Right kidney (tissue), 1 donor: Measurements from ENCODE around the gene LHPP.
"Not testable (repeated sequence)": the region's sequence is repeated elsewhere in the genome, so short reads cannot be mapped to it uniquely, and the experiment has no call there.

Experiments used
- DNase-seq: peaks from one replicate; pipeline ENCODE4 v3.0.0-alpha.2; 2016

Gene LHPP

DNA sequence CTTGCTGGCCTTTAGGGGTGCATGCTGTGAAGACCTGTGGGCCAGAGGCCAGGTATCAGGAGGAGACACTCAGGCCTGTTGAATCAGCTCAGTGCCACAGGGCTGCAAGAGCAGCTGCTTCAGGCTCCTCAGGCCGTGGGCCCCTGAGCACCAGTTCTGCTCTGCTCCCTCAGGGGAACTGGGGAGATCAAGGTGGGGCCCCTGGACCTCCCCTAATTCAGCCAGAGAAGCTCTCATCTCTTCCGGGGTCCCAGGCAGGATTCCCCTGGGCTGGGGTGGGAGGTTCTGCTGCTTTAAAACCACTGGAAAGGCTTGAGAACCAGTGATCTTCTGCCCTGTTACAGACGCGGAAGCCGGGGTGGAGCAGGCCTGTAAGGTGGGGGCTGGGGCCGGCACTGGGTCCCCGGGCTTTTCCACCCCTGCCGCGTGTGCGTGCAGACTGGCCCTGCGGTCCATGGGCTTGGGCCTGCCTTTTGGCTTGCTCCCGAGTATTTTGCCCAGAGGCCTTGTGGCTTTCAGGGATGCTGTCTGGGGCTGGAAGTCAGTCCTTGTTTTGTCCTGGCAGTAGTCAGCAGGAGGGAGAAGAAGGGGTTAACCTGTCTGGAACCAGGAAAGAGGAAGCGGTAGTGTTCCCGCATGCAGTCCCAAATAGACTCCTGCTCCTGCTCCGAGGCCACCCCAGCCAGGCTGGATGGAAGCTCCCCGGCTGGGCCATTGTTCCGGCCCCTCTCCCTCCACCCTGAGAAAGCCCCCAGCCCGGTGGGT lies 74.3 kb downstream of the LHPP start:
- no peak for DNase-seq

DNA sequence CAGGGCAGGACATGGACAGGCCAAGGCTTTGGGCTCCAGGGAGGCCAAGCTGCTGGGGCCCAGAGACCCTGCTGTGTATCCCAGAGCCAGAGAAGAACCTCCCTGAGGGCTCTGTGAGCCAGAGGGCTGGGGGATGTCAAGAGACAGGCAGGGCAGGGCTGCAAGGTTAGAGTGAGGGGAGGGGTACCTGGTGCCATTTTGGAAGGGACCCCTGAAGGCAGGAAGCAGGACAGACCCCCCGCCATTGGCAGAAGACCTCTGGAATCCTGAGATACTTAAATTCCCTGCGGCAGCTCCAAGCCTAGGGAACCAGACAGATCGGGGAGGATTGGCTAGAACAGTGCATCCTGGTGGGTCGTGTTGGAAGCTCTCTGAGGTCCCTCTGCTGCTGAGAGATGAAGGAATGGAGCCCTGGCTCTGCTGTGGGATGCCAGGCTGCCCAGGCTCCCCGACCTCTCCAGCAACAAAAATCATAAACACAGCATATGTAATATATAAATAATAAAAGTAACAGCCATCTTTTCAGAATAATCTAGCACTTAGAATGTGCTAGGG lies 75.0 kb downstream of the LHPP start:
- DNase-seq, result no peak

DNA sequence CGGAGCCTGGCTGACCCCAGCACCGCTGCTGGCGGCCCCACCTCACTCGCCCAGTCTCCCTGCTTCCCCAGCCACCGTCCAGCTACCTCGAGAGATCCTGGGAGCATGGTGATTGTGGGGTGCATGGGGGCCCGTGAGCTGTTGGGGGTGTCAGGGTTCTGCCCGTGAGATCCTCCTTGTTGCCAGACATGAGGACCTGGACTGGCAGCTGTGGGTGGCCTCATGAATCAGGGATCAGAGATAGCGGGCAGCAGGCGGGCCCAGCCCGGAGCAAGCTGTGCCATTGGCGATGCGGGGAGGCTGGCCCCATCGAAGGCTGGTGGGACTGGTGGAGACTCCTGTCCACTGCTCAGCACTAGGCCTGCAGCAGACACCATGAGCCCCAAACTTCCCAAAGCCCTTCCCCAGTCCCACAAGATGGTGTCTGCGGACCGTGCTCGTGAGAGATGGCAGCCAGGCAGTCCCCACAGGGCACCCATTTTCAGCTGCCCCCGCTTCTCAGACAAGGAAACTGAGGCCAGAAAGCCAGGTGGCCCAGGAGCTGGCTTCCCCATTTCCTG lies 75.6 kb downstream of the LHPP start:
- no peak for DNase-seq

DNA sequence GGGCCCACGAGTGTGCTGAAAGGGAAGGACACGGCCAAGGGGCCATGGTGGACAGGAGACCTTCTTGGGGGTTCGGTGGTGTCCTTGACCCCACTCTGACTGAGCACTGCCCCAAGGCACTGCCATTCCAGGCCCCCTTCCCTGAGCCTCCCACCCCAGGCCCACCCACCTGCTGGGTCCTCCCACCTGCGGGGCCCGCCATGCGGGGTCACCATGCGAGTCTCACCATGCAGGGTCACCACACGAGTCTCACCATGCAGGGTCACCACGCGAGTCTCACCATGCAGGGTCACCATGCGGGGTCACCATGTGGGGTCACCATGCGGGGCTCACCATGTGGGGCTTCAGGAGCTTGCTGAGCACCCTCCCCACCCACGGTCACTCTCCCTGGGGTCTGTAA lies 76.3 kb downstream of the LHPP start:
- DNase-seq, result no peak

DNA sequence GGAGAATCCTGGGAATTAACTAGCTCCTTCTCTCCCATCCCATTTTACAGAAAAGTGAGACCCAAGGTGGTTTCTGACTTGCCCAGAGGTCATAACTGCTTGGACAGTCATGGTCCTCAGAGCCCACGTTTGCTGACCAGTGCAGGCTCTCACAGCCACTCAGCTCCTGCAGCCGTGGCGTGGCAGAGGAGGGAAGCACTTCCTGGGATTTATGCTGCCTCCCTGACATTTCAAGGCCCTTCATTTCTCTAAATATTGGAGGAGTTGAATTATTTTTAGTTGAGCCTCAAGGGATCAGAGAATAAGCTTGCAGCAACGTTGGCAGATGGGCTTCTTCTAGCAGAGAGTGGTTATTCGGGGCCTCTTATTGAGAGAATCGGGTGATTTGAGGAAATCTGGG lies 77.1 kb downstream of the LHPP start:
- no peak for DNase-seq

DNA sequence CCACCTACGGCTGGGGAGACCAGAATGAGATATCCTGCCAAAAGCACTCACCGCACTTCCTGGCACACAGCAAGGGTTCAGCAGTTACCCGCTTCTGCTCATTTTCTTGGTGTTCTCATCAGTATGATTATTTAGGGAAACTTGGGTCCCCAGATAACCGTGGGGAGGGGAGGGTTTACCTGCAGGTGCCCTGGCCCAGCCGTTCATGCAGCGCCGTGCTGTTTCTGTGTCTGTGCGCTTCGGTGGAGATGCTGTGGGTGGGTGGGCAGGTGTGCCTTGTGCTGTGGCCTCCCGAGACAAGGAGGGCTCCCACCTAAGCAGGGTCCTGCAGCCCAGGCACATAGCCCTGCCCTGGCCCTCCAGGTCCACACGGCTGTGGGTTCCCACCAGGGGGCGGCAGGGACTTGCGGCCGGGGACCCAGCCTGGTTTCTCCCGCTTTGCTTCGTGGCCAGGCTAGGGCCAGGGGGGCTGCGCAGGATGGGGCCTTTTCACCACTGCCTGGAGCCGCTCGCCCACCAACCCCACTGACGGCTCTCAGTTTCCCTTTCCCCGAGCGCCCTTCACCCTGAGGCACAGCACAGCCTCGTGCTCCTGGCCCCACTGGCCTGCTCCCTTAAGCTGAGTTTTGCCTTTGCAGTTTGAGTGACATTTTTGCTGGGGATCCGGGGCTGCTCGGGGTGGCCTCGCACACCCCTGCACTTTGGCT lies 78.5 kb downstream of the LHPP start:
- DNase-seq, result peak; percentile 73

DNA sequence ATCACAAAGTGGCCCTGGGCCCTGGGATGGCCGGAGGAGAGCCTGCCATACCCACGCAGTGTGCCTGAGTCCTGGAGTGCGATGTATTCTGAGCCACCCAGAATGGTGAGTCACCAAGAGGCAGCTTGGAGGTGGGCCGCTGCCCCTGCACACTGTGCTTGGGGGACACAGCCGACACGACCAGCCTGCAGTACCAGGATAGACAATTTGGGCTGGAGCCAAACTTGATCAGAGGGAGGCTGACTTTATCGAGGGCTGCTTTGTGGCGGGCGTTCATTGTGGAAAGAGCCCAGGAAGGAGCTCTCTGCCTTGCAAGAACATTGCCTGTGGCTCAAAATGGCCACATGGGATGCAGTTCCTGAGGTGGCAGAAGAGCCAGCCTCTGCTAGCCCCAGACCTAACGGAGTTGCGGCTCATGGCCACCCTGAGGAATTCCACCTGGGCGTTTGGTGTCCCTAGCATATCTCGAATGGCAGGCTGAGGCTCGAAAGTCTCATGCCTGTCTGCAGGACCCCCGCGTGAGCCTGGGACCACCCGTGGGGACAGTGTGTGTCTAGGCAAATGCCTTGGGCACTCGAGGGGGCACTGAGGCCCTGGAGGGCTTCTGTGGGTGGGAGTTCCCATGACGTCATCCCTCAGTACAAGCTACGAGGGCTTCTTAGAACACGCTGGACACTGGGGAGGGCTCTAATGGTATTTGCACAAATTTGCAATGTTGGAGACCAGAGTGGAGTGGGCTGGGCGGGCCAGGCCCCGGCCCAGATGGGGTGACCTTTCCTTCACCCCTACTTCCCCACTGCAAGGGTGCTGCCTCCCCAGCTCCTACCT lies 79.7 kb downstream of the LHPP start:
- DNase-seq, result no peak

DNA sequence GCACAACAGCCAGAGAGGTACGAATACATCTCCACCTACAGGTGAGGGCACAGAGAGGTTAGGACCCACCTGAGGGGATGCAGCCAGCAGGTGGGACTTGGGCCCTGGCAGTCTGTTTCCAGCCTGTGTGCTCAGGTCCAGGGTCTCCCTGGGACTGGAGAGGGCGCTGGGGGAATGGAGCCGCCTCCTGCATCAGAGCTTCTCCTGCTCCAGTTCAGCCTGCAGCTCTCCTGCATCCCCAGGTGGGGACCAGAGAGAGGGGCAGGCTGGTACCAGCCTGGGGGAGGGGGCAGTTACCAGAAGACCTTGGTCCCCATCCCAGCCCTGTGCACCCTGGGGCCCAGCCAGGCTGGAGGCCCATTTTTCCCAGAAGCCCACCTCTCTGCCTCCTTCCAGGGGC lies 80.7 kb downstream of the LHPP start:
- DNase-seq, result no peak

DNA sequence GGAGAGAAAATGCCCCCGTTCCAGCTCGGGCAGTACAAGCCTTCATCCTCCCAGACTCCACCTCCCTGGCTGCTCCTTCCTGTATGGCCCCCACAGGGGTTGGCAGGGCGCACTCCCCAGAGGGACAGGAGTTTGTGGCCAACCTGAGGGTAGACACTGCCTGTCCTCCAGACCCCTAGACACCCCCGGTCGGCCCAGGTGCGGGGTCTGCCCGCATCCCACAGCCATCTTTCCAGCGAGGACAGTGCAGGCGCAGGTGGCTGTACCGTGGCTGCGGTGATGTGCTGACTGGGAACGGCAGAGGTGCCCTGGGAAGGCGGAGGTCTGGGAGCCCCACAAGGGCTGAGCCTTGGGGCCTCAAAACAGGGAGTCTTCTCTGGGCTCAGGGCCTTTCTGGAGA lies 81.5 kb downstream of the LHPP start:
- no peak for DNase-seq

DNA sequence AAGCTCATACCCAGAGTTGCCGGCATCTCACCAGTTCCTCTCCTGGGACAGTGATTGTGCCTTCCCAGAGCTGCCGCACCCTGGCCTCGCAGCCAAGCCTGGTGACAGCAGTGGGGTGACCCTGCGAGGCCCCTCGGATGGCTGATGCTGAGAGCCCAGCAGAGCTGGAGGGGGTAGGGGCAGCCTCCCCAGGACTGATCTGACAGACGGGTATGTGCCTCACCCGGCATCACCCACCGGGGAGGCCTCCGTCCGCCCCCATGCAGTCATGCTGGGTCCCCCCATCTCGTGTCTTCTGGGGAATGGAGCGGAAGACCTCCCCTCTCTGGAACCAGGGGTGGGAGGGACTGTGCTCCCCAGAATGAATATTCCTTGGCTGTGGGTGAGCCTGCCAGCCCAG lies 82.3 kb downstream of the LHPP start:
- no peak for DNase-seq

DNA sequence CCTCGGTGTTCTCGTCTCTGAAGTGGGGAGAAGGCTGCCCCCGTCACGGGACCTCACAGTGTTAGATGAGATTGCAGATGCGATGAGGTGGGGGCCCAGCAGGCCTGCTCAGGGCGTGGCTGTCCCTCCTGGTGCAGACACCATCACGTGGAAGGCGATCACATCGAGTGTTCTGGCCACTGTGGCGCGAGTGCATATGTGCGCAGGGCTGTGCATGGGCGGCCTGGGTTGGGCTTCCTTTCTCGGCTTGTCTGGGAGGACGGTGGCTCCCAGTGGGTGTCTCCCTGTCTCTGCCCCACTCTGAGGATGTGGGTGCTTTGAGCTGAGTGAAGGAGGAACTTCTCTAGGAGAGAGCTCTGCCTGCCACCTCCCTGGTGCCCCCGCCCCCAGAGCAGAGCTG lies 83.1 kb downstream of the LHPP start:
- DNase-seq, result no peak

DNA sequence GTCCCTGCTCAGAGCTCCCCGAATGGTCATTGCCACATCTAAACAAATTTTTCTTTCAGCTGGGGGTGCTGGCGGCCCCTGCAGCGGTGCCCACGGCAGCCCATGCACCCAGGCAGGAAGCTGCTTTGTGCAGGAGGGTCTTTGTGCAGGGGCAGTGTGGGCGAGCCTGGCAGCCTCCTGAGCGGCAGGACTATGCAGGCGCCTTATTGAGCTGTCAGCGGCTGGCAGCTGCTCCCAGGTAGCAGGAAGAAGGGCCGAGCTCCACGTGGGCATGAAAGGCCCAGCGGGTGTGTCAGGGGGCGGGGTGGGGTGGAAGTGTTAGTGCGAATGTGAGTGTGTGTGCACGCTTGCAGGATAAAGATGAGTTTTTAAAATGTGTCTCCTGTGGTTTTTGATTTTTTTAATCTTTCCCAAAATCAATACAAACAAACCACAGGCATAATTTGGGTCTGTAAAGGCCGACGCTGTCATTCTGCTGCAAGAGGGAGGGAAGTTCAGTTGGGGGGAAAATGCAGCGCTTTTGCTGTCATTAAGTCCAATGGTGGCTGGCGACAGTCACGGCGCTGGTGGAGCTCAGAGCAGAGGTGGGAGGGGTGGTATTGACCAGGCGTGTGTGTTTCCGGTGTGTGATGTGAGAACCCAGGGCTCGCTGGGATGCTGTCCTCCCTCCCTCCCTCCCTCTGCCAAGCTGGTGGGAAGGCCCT lies 83.9 kb downstream of the LHPP start:
- no peak for DNase-seq

DNA sequence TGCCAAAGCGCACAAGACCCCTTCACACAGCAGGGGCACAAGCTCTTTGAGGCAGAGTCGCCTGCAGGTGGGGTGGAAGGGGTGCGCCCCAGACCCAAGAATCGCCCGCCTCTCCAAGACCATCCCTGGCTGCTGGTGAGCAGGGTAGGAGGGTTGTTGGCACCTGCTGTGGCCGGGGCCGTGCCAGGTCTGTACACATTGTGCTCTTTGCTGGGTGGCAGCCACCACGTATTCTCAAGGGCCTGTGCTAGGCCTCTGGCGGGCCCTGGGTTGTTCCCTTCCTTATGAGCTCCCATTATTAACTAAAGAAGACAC lies 84.4 kb downstream of the LHPP start:
- no peak for DNase-seq

DNA sequence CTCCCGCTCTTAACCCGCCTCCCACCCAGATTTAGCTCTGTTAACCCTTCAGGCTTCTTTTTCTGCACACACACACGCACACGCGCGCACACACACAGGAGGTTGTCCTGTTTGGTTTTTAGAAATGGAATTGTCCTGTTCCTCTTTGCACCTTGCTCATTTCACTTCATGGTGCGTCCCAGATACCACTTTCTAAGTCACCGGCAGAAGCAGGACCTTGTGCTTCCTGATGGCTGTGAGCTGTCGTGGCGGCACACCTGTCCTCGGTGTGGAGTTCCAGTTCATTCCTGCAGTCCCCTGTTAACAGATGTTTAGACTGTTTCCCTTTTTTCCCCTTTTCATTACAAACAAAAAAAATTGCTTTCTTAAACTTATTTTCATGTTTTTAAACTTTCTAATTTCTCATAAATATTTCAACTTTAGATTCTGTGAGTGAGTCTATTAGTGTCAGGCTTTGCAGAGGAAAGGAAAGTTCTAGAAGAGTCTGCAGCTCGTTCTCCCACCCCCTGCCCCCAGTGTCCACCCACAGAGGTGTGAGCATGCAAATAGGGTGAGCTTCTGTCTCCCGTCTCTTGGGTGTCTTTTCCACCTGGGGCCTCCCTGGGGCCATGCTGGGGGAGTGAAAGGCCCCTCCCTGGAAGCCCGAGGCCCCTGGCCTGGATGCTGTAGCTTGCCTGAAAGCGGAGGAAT lies 85.5 kb downstream of the LHPP start:
- DNase-seq, result no peak

DNA sequence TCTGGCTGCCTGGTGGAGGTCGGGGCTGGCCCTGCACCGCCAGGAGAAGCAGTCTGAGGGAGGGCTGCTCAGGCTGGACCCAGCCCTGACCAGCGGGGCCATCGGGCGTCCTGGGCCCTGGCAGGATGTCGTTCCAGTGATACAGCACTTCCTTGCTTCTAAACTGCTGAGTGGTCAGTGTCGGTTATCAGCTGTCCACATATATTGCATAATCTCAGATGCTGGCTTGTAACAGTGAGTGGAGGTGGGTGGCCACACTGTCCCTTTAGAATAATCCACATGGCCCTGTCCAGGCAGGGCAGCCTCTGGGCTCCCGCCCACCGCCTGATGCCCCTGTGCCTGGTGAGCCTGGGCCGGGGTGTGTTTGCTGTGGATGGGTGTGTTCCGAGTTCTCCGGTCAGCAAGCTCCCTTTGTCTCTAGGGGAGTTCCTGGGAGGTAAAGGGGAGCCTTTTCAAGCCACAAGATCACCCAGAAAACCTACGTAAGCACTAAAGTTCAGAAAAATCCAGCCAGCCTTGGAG lies 86.1 kb downstream of the LHPP start:
- no peak for DNase-seq

DNA sequence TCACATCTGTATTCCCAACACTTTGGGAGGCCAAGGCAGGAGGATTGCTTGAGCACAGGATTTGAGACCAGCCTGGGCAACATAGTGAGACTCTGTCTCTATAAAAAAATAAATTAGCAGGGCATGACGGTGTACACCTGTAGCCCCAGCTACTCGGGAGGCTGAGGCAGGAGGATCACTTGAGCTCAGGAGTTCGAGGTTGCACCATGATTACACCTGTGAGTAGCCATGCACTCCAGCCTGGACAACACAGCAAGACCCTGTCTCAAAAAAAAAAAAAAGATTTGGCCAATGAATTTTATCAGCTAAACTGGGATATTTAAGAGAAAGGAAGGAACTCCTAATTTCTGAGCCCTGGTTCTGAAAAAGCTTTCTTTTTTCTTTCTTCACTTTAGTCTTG lies 87.5 kb downstream of the LHPP start:
- DNase-seq, result not testable (repeated sequence)

DNA sequence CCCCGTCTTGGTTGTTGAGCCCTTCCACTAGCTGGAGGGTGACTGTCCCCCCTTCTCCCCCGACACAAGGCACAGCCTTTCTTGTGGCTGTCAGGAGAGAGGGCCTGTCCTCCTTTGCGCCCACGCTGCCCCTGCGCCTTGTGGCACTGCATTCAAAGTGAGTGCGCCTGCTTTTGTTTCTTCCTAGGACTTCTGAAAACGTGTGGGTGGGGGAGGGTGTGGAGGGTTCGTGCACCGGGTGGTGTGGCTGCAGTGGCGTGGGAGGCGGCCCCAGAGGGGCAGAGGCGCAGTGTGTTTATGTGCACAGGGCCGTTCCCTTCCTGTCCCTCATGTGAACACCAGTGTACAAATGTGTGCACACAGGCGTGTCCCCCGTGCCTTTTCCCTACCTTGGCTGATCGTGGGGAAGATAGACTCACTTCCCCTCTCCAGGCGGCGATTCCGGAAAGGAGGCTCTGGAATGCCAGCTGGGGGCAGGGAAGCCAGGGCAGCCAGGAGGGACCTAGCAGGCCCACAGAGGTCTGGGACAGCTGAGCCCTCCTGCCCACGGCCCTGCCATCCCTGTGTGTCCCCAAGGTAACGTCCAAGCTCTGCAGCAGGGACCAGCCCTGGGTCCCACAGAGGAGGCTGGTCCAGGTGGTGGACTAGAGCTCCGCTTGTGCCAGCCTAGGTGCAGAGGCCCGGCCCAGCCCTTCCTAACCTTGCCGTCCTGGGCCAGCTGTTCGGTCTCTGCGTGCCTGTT lies 88.8 kb downstream of the LHPP start:
- no peak for DNase-seq

DNA sequence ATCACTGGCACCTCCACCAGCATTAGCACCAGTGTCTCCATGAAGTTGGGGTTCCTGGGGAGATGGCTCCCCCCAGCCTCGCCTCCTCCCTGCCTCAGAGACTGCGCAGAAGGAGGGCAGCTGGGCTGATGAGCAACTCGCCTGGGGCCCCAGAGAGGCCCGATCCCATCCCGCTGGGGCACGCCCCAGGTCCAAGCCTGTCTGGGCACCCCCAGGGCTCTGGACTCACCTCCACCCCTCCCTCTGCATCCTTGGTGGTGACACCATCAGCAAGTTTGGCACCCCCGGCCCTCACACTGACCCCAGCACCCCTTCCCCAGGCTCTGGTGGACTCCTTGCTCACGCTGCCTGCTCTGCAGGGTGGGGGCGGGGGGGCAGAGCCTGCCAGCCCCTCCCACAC lies 89.5 kb downstream of the LHPP start:
- DNase-seq, result no peak

DNA sequence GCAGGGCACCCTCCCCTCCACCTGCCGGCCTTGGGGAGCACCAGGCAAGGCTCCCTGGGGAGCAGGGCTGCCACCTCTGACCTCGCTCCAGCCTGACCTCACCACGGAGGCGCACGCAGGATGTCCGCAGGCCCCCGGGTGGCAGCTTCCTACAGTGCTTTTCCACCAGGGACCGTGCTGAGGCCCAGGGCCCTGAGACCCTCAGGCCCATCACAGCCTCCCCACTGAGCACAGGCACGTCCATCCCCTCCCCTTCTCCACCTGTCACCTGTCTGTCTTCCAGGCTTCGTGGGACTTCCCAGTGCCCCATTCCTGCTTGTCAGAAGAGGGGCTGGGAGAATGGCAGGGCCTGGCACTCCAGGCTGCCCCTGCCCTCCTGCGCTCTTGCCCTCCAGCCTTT lies 90.1 kb downstream of the LHPP start:
- DNase-seq, result no peak

DNA sequence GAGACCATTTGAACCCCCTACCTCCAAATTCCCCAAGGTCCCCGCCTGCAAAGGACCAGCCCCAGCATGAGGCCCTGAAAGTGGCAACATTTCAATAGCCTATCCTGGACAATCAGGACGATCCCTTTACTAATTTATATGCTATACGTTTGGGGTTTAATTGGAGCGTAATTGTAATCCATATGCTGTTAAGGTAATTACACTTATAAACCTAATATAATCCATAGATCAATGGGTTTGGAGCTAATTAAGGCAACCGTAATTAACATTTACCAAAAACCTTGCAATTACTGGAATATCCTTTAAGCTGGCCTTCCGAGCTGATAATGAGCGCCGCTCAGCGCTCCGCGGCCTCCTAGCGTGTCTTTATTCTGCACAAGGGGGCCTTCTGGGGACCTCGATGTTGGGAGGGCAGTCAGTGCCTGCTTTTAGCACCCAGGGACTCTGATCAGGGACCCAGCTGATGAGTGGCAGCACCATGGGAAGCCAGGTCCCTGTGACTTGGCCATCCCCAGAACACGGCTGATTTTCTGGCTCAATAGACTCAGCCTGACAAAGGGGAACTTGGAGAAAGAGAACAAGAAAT lies 91.2 kb downstream of the LHPP start:
- DNase-seq, result no peak
